Cardiac muscle cell (in vitro differentiated cells and primary cell): ENCODE measurements around the gene GJA5. TPM values are rescaled to one million over a fixed set of nuclear protein-coding genes. Genes with fewer than 3 reads are reported as not detected.

Source experiments
- DNase-seq, 2 donors: peaks; one replicate each; pipeline versions ENCODE4 v3.0.0 to v3.0.0-alpha.2; 2010 to 2017; ENCODE audit warnings: low read depth in 1 of 2, low spot score in 1 of 2
- H3K27ac ChIP-seq: fragments of 200-600 bp; sonication (generic); 2 replicates; pipeline ENCODE4 v1.5.1; 2016
- H3K27me3 ChIP-seq: fragments of 200-600 bp; sonication (generic); 2 replicates; pipeline ENCODE4 v1.6.0; 2016; ENCODE audit warnings: control low read depth
- H3K36me3 ChIP-seq: fragments of 200-600 bp; sonication (generic); 2 replicates; pipeline ENCODE4 v1.5.1; 2016; ENCODE audit warnings: control low read depth
- H3K4me1 ChIP-seq: fragments of 200-600 bp; sonication (generic); 2 replicates; pipeline ENCODE4 v1.8.1; 2017; ENCODE audit warnings: low read depth, mild to moderate bottlenecking, mixed run types
- H3K4me3 ChIP-seq: fragments of 200-600 bp; sonication (generic); 2 replicates; pipeline ENCODE4 v1.5.1; 2016; ENCODE audit warnings: mild to moderate bottlenecking
- H3K9me3 ChIP-seq: fragments of 200-600 bp; sonication (generic); 2 replicates; pipeline ENCODE4 v1.5.1; 2017; ENCODE audit warnings: low read depth, mild to moderate bottlenecking, control low read depth
- CTCF ChIP-seq: IDR thresholded peaks from 2 replicates; pipeline ENCODE4 v1.5.1; 2012; ENCODE audit warnings: low read depth, mild to moderate bottlenecking, low read length
- polyA plus RNA-seq: library from polyadenylated mRNA; unstranded; fragments of >200 nt; fragmentation: Nextera tagmentation; extraction: Ambion mirVana; gene quantifications from 2 replicates; pipeline ENCODE4 v1.2.1, GENCODE V29; 2016
- total RNA-seq: library from RNA; depleted of rRNA; stranded (reverse); fragments of >200 nt; gene quantifications from 2 replicates; pipeline ENCODE4 v1.2.3, GENCODE V29; 2016

Gene GJA5
- total RNA-seq: 23.9 and 25.8 TPM in 2 replicates
- polyA plus RNA-seq: 12.3 and 21.5 TPM in 2 replicates

- H3K4me3 ChIP-seq: no peak within 1 kb of the TSS
These were observed at the start of gene GJA5 for GRCh38 chr1:147760481-147761260. Gene GJA5 (minus strand): TSS chr1:147760602. CDS start chr1:147759238, 1,364 bp downstream.

GRCh38 chr1:147809236-147809635 is 48.8 kb upstream of the GJA5 start:
- H3K4me1 ChIP-seq: peaks cover 23% of the 10 kb centered on the region
- no peak overlapping the region for H3K27ac ChIP-seq
- no peaks in the 10 kb centered on the region for H3K36me3 ChIP-seq
- H3K9me3 ChIP-seq: no peaks in the 10 kb centered on the region
- no peak overlapping the region for H3K4me3 ChIP-seq
- DNase-seq: no peak
- H3K27me3 ChIP-seq: no peaks in the 10 kb centered on the region
- no peak for TF ChIP-seq CTCF

More at GRCh38 chr1:147760481-147761260, at the start of gene GJA5:
- H3K4me1 ChIP-seq: peaks cover 47% of the 10 kb centered on the region
- H3K36me3 ChIP-seq: no peaks in the 10 kb centered on the region
- no peaks in the 10 kb centered on the region for H3K9me3 ChIP-seq
- no peaks in the 10 kb centered on the region for H3K27me3 ChIP-seq
- no peak for DNase-seq
- peak within 1 kb of the TSS; percentile 11 for H3K27ac ChIP-seq
- no peak for TF ChIP-seq CTCF

- no peak for TF ChIP-seq CTCF
- DNase-seq: peak in 1 of 2 donors; percentile 73
- H3K27ac ChIP-seq: no peak overlapping the region
- peaks cover 17% of the 10 kb centered on the region for H3K4me1 ChIP-seq
- no peaks in the 10 kb centered on the region for H3K9me3 ChIP-seq
- no peaks in the 10 kb centered on the region for H3K36me3 ChIP-seq
- no peaks in the 10 kb centered on the region for H3K27me3 ChIP-seq
- H3K4me3 ChIP-seq: no peak overlapping the region
These were observed 47.6 kb upstream of the GJA5 start for GRCh38 chr1:147808025-147808424.

- TF ChIP-seq CTCF: no peak
- H3K36me3 ChIP-seq: no peaks in the 10 kb centered on the region
- H3K9me3 ChIP-seq: no peaks in the 10 kb centered on the region
- H3K27me3 ChIP-seq: no peaks in the 10 kb centered on the region
- H3K4me1 ChIP-seq: peaks cover 13% of the 10 kb centered on the region
- no peak overlapping the region for H3K27ac ChIP-seq
- DNase-seq: no peak
- H3K4me3 ChIP-seq: no peak overlapping the region
These were observed 47.0 kb upstream of the GJA5 start for GRCh38 chr1:147807405-147807804.

- DNase-seq: peak in 1 of 2 donors; percentile 62
- Histone ChIP-seq H3K36me3 (no peaks in the 10 kb centered on the region), H3K4me1 (peaks cover 3% of the 10 kb centered on the region), H3K27ac (no peak overlapping the region), H3K27me3 (no peaks in the 10 kb centered on the region), H3K9me3 (no peaks in the 10 kb centered on the region), H3K4me3 (no peak overlapping the region)
- no peak for TF ChIP-seq CTCF
These were observed 44.7 kb upstream of the GJA5 start for GRCh38 chr1:147804942-147805723.
